Esophagus muscularis mucosa (tissue), 4 donors: ENCODE results near the gene HTR2B. TPM values are rescaled to one million over a fixed set of nuclear protein-coding genes. Genes with fewer than 3 reads are reported as not detected.

Experiments used
- DNase-seq: peaks from one replicate; pipeline ENCODE4 v3.0.0-alpha.2; 2017; ENCODE audit errors: extremely low spot score
- H3K27ac ChIP-seq, 4 donors: fragments of 200-600 bp; sonication (generic); replicated peaks in 1 of 4; 1 replicate in 3 of 4; 2 replicates in 1 of 4; pipeline ENCODE4 v1.5.1; 2016 to 2019; ENCODE audit warnings: mild to moderate bottlenecking in 1 of 4
- H3K27me3 ChIP-seq, 4 donors: fragments of 200-600 bp; sonication (generic); one replicate each; pipeline versions ENCODE4 v1.5.1 to v1.6.0; 2016 to 2019
- H3K36me3 ChIP-seq, 4 donors: fragments of 200-600 bp; sonication (generic); one replicate each; pipeline ENCODE4 v1.5.1; 2016 to 2019
- H3K4me1 ChIP-seq, 4 donors: fragments of 200-600 bp; sonication (generic); one replicate each; pipeline ENCODE4 v1.5.1; 2016 to 2019
- H3K4me3 ChIP-seq, 4 donors: fragments of 200-600 bp; sonication (generic); 1 replicate in 2 of 4; 2 replicates in 2 of 4; pipeline ENCODE4 v1.5.1; 2016 to 2019; ENCODE audit warnings: mild to moderate bottlenecking in 4 of 4, moderate library complexity in 1 of 4
- H3K9me3 ChIP-seq, 4 donors: fragments of 200-600 bp; sonication (generic); 1 replicate in 3 of 4; 2 replicates in 1 of 4; pipeline ENCODE4 v1.5.1; 2016 to 2019
- EP300 ChIP-seq: sonication (generic); formaldehyde crosslinking; IDR thresholded peaks from one replicate; pipeline ENCODE4 v1.6.1; 2017; ENCODE audit warnings: antibody characterized with exemption
- POLR2A ChIP-seq: fragments of 450-650 bp; IDR thresholded peaks from one replicate; pipeline ENCODE4 v1.6.1; 2017; ENCODE audit warnings: antibody characterized with exemption, moderate library complexity, mild to moderate bottlenecking, low read depth
- POLR2AphosphoS5 ChIP-seq, 2 donors: sonication (generic); formaldehyde crosslinking; IDR thresholded peaks; one replicate each; pipeline ENCODE4 v1.6.1; 2017; ENCODE audit warnings: antibody characterized with exemption in 2 of 2
- WGBS: methylation state at CpG from one replicate; pipeline ENCODE4 v1.1.5; 2018; 5-methylcytosine and 5-hydroxymethylcytosine counted together
- intact Hi-C: fragments of 100-400 bp; cut with DNase I; formaldehyde crosslinking; loops from one replicate; pipeline ENCODE4 v1.15.1; 2023
- total RNA-seq, 4 donors: library from RNA; depleted of rRNA; stranded (reverse); fragments of >200 nt; gene quantifications; one replicate each; pipeline versions ENCODE4 v1.1.0 to v1.2.1, GENCODE V29; 2016
- TF ChIP-seq, protein P1 (sequence below), 3 experiments: fragments of 200-600 bp in 2 of 3; fragments of 450-650 bp in 1 of 3; sonication (generic) in 2 of 3; IDR thresholded peaks; one replicate each; pipeline ENCODE4 v1.5.1; 2017 to 2019; ENCODE audit warnings: antibody characterized with exemption in 3 of 3, mild to moderate bottlenecking in 2 of 3, moderate library complexity in 1 of 3

The HTR2B gene
- 10 to 100 TPM; 12.1 to 46.4 (median 14.9) TPM for total RNA-seq

DNA sequence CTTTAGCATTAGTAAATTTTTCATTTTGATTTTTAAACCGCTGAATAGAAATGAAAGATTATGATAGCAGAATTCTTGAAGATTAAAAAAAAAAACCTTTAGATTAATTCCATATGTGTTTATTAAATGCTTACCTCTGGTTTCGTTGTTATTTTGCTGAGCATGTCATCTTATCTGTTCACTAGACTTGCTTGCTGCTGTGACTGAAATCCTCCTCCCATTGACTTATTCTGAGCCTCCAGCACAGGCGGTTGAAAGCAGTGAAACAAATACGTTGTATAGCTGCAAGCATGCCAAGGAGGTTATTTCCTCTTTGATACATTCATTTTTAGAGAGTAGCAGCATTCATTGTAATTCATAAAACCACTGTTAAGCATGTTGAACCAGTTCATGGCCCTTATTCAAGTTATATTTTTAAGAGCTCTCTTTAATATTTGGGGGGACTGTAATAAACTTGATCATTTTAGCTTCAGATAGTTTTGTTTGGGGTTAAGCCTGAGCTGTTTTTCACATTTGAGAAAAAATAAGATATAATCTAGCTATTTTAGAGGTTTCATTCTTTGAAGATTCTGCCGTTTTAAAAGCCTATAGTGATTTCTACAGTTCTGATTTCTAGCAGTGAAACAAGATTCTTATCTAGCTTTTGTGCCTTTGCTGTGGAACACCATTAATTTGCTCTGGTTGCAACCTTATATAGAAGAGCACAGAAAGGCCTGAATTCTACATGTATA lies at the start of gene HTR2B:
HTR2B (minus strand) TSS at position 205 of the 731 bp plus-strand sequence. CDS start 1,278 bp downstream, outside the sequence.
- Histone ChIP-seq H3K27me3 (no peaks in the 10 kb centered on the region), H3K27ac (peak within 1 kb of the TSS in 3 of 4 donors; percentile 53 to 69 (median 54)), H3K36me3 (no peaks in the 10 kb centered on the region), H3K4me1 (peaks cover 19 to 33% (median 28%) of the 10 kb centered on the region in 4 donors), H3K9me3 (no peaks in the 10 kb centered on the region), H3K4me3 (peak within 1 kb of the TSS; percentile 28 to 42 (median 42))
- no peak for DNase-seq
- WGBS, result 43% methylated on average over 5 of the region's 5 CpGs
- intact Hi-C loops, result no loop called here
- peak; percentile 28 to 30 for TF ChIP-seq POLR2AphosphoS5 (IDR thresholded peaks at IDR 0.05)
- TF ChIP-seq, protein P1, sequence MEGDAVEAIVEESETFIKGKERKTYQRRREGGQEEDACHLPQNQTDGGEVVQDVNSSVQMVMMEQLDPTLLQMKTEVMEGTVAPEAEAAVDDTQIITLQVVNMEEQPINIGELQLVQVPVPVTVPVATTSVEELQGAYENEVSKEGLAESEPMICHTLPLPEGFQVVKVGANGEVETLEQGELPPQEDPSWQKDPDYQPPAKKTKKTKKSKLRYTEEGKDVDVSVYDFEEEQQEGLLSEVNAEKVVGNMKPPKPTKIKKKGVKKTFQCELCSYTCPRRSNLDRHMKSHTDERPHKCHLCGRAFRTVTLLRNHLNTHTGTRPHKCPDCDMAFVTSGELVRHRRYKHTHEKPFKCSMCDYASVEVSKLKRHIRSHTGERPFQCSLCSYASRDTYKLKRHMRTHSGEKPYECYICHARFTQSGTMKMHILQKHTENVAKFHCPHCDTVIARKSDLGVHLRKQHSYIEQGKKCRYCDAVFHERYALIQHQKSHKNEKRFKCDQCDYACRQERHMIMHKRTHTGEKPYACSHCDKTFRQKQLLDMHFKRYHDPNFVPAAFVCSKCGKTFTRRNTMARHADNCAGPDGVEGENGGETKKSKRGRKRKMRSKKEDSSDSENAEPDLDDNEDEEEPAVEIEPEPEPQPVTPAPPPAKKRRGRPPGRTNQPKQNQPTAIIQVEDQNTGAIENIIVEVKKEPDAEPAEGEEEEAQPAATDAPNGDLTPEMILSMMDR (IDR thresholded peaks at IDR 0.05), result no peak
- TF ChIP-seq POLR2A, result no peak

DNA sequence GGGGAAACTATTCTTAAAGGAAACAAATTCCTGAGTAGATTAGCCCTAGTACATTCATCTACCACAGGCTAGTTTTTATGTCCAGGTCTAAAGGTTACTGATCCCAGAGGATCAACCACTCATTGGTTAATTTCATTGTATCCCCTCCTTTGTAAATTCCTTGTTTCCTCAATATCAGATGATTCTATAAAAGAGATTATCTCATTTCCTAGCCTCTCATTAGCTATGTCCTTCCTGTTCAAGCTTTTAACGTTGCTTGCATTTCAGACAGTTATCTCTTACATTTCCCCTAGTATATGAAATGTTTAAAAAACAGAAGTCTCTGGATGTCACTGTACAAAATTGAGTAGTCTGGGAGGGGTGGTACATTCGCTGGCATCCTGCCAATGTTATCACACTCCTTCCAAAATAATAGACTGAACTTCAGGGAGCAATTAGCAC lies 49.4 kb upstream of the HTR2B start:
- no peak for DNase-seq
- Histone ChIP-seq H3K27ac (peak overlapping the region in 1 of 4 donors; percentile 9), H3K4me3 (no peak overlapping the region), H3K9me3 (no peaks in the 10 kb centered on the region), H3K36me3 (peaks cover 5 to 47% (median 28%) of the 10 kb centered on the region in 4 donors), H3K4me1 (peaks cover 9 to 24% (median 20%) of the 10 kb centered on the region in 4 donors), H3K27me3 (no peaks in the 10 kb centered on the region)
- 37% methylated on average over 2 of the region's 2 CpGs for WGBS
- intact Hi-C loops, result no loop called here
- TF ChIP-seq POLR2AphosphoS5 (IDR thresholded peaks at IDR 0.05) (no peak), EP300 (no peak), POLR2A (no peak)
- TF ChIP-seq, protein P1 (IDR thresholded peaks at IDR 0.05), result no peak

GRCh38 chr2:231172025-231172424 lies 47.2 kb upstream of the HTR2B start:
- intact Hi-C loops, result no loop called here
- no peaks in the 10 kb centered on the region for H3K9me3 ChIP-seq
- no peak overlapping the region for H3K4me3 ChIP-seq
- H3K27ac ChIP-seq, result no peak overlapping the region
- TF ChIP-seq EP300, result no peak
- TF ChIP-seq, protein P1 (IDR thresholded peaks at IDR 0.05), result no peak
- no peak for TF ChIP-seq POLR2AphosphoS5 (IDR thresholded peaks at IDR 0.05)
- TF ChIP-seq POLR2A, result no peak
- no peaks in the 10 kb centered on the region for H3K27me3 ChIP-seq
- H3K36me3 ChIP-seq, result peaks cover 9 to 68% (median 38%) of the 10 kb centered on the region in 4 donors
- 91% methylated on average over 3 of the region's 3 CpGs for WGBS
- DNase-seq, result no peak
- peaks cover 9 to 26% (median 20%) of the 10 kb centered on the region in 4 donors for H3K4me1 ChIP-seq

DNA sequence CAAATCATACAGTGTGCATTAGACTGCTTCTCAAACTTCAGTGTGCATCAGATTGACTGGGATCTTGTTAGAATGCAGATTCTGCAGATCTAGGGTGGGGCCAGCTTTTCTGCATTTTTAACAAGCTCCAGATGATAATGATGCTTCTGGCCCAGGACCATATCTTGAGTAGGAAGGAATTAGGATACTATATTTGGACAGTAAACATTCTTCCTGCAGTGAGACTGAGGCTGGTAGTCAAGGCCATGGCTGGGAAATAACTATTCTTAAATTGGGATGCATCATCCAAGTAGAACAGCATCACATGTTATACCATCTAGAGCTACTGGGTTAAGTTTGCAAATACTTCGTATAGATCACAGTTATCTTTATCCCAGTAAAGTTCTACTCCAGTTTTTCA lies 45.2 kb upstream of the HTR2B start:
- H3K36me3 ChIP-seq, result peaks cover 19 to 80% (median 52%) of the 10 kb centered on the region in 4 donors
- no peaks in the 10 kb centered on the region for H3K9me3 ChIP-seq
- DNase-seq, result no peak
- WGBS, result 45% methylated on average over 1 of the region's 1 CpG
- H3K27me3 ChIP-seq, result no peaks in the 10 kb centered on the region
- peaks cover 9 to 26% (median 20%) of the 10 kb centered on the region in 4 donors for H3K4me1 ChIP-seq
- no peak overlapping the region for H3K4me3 ChIP-seq
- no peak for TF ChIP-seq POLR2AphosphoS5 (IDR thresholded peaks at IDR 0.05)
- TF ChIP-seq POLR2A, result no peak
- TF ChIP-seq EP300, result no peak
- TF ChIP-seq, protein P1 (IDR thresholded peaks at IDR 0.05), result no peak
- H3K27ac ChIP-seq, result peak overlapping the region in 3 of 4 donors; percentile 28 to 46 (median 44)
- intact Hi-C loops, result no loop called here
